ENCODE results near the gene AP4S1.

DNA sequence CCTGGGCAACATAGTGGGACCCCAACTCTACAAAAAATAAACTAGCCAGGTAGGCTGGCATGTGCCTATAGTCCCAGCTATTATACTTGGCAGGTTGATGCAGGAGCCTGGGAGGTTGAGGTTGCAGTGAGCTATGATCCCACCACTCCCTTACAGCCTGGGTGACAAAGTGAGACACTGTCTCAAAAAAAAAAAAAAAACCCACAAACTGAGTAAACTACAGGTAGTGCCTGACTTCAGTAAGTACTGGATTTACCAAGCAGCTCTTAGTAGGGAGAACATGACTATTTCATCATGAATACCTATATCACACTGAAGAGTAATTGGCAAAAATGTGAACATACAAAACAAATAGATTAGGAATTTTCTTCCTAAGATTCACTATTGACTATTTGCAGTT, 32.4 kb upstream of the AP4S1 start:
- TF ChIP-seq, protein P1, sequence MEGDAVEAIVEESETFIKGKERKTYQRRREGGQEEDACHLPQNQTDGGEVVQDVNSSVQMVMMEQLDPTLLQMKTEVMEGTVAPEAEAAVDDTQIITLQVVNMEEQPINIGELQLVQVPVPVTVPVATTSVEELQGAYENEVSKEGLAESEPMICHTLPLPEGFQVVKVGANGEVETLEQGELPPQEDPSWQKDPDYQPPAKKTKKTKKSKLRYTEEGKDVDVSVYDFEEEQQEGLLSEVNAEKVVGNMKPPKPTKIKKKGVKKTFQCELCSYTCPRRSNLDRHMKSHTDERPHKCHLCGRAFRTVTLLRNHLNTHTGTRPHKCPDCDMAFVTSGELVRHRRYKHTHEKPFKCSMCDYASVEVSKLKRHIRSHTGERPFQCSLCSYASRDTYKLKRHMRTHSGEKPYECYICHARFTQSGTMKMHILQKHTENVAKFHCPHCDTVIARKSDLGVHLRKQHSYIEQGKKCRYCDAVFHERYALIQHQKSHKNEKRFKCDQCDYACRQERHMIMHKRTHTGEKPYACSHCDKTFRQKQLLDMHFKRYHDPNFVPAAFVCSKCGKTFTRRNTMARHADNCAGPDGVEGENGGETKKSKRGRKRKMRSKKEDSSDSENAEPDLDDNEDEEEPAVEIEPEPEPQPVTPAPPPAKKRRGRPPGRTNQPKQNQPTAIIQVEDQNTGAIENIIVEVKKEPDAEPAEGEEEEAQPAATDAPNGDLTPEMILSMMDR (IDR thresholded peaks at IDR 0.05; ENCODE audit: borderline replicate concordance, extremely low read depth, low read length, poor library complexity, severe bottlenecking): no peak
- no peak for TF ChIP-seq EZH2 (IDR thresholded peaks at IDR 0.05; ENCODE audit: borderline replicate concordance, low read depth, low read length, severe bottlenecking)
